Fibroblast of skin of left quadriceps (primary cell): ENCODE data around the gene DYDC2.
"Not testable (repeated sequence)": the region's sequence is repeated elsewhere in the genome, so short reads cannot be mapped to it uniquely, and the experiment has no call there.

ENCODE experiments used
- DNase-seq, 2 experiments: peaks; one replicate each; pipeline ENCODE4 v3.0.0-alpha.2; 2013; ENCODE audit warnings: low read depth in 2 of 2

DYDC2 gene

DNA sequence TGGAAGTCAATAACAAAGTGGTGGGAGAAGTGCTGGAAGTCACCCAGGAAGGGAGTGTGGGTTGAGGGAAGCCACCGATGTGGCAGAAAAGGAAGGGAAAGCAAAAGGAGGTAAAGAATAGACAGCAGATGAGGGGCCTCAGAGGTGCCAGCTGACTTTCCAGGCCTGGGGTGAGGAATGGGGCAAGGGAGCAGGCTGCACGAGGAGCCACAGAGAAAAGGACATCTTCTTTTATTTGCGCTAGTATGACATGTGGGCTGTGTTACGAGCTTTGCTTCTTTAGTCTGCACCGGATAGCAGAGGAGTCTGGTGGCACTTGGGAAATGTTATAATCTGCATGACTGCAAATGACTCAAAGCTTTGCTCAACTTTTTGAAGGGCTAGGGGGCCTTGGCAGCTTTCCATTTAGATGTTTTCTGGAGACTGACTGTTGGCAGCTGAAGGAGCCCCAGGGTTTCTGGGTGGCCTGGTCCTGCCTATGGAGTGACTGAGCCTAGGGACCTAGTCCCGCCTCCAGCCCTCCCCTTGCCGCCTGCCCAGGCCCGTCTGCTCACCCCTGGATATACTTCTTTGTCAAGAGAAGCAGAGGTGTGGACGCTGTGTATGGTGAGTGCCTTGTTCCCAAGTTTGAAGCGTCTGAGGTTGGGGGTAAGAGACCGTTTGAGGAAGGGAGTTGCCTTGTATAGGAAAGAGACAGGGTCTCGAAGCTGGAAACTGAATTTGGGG is 56.9 kb downstream of the DYDC2 start:
- peak; percentile 44 to 55 for DNase-seq

DNA sequence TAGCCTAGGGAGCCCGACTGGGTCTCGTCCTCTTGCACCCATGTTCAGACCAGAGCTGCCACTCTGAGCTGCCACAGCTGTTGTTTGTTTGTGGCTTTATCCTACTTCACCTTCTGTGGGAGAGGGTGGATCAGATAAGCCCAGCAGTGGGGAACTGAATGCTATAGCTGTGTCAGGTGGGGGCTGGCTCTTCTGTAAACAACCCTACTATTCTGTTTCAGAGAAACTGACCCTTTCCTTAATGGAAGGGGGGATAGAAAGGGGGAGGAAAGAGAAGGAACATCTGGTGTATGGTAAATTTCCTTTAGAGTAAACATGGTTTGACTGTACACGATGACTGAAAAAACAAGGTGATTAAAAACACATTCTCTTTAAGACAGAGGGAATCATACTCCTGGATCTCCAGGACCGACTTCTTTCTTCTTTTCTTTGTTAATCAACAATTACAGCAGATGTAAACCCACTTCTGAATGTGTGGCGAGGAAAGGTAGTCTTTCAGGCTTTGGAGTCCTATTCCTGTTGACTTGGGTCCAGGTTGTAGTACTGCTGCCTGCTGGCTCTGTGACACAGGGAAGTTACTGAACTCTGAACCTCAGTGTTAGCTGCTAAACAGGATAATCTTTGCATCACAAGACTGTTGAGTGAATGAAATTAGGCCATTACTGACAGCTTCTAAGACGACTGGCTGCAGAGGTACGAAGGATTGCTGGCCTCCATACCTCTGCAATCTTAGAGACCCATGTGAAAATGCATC is 57.7 kb downstream of the DYDC2 start:
- DNase-seq: no peak

DNA sequence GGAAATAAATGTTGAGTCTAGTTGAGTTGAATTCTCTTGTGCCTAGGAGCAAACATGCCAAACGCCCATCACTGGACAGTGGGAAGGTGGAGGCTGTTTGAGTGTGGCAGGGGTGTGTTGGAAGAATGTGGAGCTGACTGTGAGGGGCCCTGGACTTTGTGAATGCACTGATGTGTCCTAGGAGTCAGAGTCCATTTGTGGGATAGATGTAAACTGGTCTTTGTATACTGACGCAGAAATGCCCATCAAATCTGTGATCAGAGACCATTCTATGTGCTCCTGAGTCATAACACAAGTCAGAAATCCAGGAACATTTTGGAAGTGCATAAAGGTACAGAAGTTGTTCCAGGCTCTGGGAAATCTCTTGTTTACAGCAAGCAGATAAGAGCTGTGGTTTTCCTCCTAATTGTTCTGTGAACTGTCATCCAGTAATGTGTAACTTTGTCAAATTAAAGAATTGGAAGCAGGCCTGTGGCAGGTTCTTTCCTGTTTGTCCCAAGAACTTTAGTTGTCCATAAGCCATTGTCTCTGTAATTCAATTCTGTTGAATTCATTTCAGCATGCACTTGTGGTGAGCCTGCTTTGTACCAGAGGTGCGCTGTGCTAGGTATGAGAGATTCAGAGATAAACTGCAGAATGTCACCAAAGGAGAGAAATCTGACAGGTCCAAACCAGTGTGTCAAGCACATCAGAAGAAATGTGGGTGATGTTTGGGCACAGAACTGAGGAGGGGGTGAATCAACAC is 59.3 kb downstream of the DYDC2 start:
- DNase-seq: no peak

DNA sequence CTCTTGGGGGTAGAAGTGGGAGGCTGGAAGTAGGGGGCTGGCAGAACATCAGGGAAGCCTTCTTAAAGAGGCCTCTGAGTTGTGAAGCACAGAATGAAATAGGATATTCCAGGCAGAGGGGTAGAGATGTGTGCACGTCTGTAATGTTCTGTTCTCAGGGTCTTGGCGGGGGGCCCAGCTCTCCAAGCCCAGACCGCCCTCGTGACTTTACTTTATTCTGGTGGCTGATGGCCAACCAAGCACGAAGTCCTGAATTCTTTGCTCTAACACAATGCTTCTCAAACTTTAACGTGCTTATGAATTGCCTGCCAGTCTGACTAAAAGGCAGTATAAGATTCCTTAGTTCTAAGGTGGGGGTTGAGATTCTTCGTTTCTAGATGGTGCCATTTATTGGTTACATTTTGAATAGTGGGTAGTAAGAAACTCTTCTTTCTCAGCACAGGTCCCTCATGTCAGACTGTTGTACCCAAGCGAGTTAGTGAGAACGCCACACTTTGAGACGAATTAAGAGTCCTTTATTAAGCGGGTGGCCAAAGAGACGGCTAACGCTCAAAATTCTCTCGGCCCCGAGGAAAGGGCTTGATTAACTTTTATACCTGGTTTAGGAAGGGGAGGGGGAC is 60.0 kb downstream of the DYDC2 start:
- peak; percentile 31 to 39 for DNase-seq

DNA sequence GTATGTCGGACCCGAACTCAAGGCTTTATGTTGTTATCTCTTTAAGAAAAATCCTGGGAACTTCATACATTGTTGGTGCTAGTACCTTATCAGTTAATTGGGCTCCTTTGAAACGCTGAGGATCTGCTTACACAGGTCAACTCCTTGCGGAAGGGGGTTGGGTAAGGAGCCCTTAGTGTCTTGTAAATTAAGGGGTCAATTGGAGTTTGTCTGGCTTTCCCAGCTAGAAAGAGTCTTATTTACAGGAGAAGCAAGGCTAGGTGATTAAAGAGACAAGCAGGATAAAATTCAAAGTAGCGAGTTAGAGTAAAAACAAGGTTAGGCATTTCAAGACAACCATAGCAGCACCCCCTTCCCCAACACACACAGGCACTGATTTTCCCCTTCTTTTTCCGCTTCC is 60.7 kb downstream of the DYDC2 start:
- DNase-seq: not testable (repeated sequence)
